ENCODE data around the gene CELA2B. TPM values are rescaled to one million over a fixed set of nuclear protein-coding genes. Genes with fewer than 3 reads are reported as not detected.
A peak's percentile ranks its signal among the peaks of the same experiment; 100 is the strongest.
"Not testable (repeated sequence)": the region's sequence is repeated elsewhere in the genome, so short reads cannot be mapped to it uniquely, and the experiment has no call there.

CELA2B gene
- total and polyA plus RNA-seq, 8 donors, result 0.63 to 1.7 (median 0.98) TPM; not detected in 1

- Histone ChIP-seq H3K27ac (peak overlapping the region in 1 of 2 donors; percentile 20), H3K4me1 (peaks cover 0 to 65% of the 10 kb centered on the region in 2 donors), H3K9me3 (no peaks in the 10 kb centered on the region), H3K4me3 (no peak overlapping the region), H3K36me3 (peaks cover 0 to 71% of the 10 kb centered on the region in 2 donors), H3K27me3 (no peaks in the 10 kb centered on the region)
- TF ChIP-seq, protein P1, sequence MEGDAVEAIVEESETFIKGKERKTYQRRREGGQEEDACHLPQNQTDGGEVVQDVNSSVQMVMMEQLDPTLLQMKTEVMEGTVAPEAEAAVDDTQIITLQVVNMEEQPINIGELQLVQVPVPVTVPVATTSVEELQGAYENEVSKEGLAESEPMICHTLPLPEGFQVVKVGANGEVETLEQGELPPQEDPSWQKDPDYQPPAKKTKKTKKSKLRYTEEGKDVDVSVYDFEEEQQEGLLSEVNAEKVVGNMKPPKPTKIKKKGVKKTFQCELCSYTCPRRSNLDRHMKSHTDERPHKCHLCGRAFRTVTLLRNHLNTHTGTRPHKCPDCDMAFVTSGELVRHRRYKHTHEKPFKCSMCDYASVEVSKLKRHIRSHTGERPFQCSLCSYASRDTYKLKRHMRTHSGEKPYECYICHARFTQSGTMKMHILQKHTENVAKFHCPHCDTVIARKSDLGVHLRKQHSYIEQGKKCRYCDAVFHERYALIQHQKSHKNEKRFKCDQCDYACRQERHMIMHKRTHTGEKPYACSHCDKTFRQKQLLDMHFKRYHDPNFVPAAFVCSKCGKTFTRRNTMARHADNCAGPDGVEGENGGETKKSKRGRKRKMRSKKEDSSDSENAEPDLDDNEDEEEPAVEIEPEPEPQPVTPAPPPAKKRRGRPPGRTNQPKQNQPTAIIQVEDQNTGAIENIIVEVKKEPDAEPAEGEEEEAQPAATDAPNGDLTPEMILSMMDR (IDR thresholded peaks at IDR 0.05), result no peak
- intact Hi-C loops (cut with DNase I), result loop anchor here in 1 of 2 donors (5.0 kb wide), 1 partner anchor 102 kb away; no protein-coding TSS in a partner anchor
- no peak for DNase-seq
- ATAC-seq, result peak; percentile 33
Measured at GRCh38 chr1:15429701-15430149, 46.2 kb upstream of the CELA2B start.

DNA sequence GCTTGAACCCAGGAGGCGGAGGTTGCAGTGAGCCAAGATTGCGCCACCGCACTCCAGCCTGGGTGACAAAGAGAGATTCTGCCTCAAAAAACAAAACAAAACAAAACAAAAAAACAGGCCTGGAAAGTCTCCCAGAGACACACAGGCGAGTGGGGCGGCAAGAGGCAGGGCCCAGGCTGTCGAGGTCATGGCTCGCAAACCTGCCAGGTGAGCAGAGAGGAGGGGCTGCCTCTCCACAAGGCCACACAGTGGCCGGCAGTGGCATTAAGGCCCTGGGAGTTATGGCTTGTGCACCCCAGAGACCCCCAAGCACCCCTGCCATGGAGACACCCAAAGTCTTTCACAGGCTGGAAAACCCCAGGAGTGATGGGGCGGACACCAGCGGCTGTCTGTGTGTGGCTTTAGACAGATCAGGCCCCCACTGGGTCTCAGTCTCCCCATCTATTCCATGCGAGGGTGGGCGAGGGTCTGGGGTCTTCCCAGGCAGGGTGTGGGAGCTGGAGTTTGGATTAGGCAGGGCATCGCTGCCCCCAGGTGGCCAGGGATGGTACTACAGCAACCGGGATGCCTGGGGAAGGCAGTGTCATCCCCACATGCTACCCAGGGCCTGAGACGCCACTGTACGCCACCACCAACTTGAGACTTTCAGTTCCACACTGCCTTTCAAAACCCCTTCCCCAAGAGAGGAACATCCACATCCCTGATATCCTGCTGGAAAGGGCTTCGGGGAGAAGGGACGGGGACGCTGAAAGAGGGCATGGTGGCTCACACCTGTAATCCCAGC, 44.9 kb upstream of the CELA2B start:
- DNase-seq, result peak in 3 of 4 donors; percentile 62 to 92 (median 68)
- ATAC-seq, result peak; percentile 81
- Histone ChIP-seq H3K9me3 (no peaks in the 10 kb centered on the region), H3K27ac (no peak overlapping the region), H3K27me3 (no peaks in the 10 kb centered on the region), H3K4me1 (peaks cover 0 to 58% of the 10 kb centered on the region in 2 donors), H3K4me3 (no peak overlapping the region), H3K36me3 (peaks cover 0 to 58% of the 10 kb centered on the region in 2 donors)
- TF ChIP-seq, protein P1 (IDR thresholded peaks at IDR 0.05), result peak; percentile 93 to 98
- intact Hi-C loops (cut with DNase I), result loop anchor here in 1 of 2 donors (5.0 kb wide), 1 partner anchor 104 kb away; no protein-coding TSS in a partner anchor

DNA sequence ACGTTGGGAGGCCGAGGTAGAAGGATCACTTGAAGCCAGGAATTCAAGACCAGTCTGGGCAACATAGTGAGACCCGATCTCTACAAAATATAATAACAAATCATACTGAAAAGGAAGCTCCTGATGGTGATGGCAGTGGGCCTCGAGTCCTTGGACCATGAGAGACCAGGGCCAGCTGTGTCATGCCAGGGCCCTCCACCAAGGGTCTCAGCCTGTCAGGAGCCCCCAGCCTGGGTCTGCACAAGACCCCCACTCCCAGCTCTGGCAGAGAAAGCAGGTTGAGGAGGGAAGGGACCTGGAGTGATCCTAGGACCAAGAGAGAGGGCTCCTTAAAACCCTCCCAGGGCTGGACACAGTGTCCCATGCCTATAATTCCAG, 44.3 kb upstream of the CELA2B start:
- Histone ChIP-seq H3K9me3 (no peaks in the 10 kb centered on the region), H3K4me1 (peaks cover 0 to 52% of the 10 kb centered on the region in 2 donors), H3K27me3 (no peaks in the 10 kb centered on the region), H3K36me3 (peaks cover 0 to 53% of the 10 kb centered on the region in 2 donors), H3K27ac (no peak overlapping the region), H3K4me3 (no peak overlapping the region)
- TF ChIP-seq, protein P1 (IDR thresholded peaks at IDR 0.05), result no peak
- intact Hi-C loops (cut with DNase I), result loop anchor here in 1 of 2 donors (5.0 kb wide), 1 partner anchor 104 kb away; no protein-coding TSS in a partner anchor
- no peak for DNase-seq
- no peak for ATAC-seq

DNA sequence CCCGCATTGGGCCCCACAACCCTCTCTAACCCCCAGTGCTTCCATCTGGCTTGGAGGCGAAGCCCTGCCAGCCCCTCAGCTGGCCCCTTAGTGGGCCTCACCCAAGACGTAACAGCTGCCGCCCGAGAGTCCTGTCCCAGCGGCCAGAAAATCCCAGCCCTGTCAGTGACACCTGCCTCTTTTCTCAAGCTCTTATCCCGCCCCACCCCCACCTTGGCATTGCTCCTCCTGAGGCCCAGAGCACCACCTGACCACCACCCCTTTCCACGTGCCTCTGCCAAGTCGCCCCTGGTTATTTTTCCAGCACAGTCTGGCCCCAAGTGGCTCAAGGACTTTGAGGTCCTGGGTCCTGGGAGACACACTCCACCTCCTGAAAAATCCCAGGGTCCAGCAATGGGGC, 43.6 kb upstream of the CELA2B start:
- Histone ChIP-seq H3K36me3 (peaks cover 0 to 45% of the 10 kb centered on the region in 2 donors), H3K27me3 (no peaks in the 10 kb centered on the region), H3K4me1 (peaks cover 0 to 44% of the 10 kb centered on the region in 2 donors), H3K27ac (no peak overlapping the region), H3K4me3 (no peak overlapping the region), H3K9me3 (no peaks in the 10 kb centered on the region)
- peak in 2 of 4 donors; percentile 48 to 57 for DNase-seq
- intact Hi-C loops (cut with DNase I), result loop anchor here in 1 of 2 donors (5.0 kb wide), 1 partner anchor 105 kb away; no protein-coding TSS in a partner anchor
- TF ChIP-seq, protein P1 (IDR thresholded peaks at IDR 0.05), result no peak
- no peak for ATAC-seq

DNA sequence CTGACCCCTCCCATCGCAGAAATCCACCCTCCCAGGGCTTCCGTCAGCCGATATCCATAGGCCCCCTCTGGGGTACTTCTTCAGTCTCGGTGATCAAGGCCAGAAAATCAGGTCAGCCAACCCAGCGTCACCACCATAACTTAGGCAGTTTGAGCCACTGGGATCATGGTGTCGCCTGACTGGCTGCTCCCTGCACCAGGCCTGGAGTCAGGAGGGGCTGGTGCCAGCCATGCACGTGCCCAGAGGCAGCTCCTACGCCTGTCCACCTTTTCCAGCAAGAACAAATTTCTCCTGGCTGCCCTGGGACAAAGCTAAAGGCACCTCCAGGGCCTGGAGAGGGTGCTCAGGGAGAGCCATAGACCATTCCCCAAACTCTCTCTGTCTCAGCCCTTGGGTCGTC, 42.4 kb upstream of the CELA2B start:
- DNase-seq (no peak), ATAC-seq (no peak)
- Histone ChIP-seq H3K36me3 (peaks cover 0 to 34% of the 10 kb centered on the region in 2 donors), H3K9me3 (no peaks in the 10 kb centered on the region), H3K27ac (no peak overlapping the region), H3K4me3 (no peak overlapping the region), H3K4me1 (peaks cover 0 to 34% of the 10 kb centered on the region in 2 donors), H3K27me3 (no peaks in the 10 kb centered on the region)
- intact Hi-C loops (cut with DNase I), result loop anchor here in 1 of 2 donors (5.0 kb wide), 1 partner anchor 106 kb away; no protein-coding TSS in a partner anchor
- TF ChIP-seq, protein P1 (IDR thresholded peaks at IDR 0.05), result no peak

GRCh38 chr1:15434739-15435138, 41.2 kb upstream of the CELA2B start:
- intact Hi-C loops (cut with DNase I), result loop anchor here in 1 of 2 donors (5.0 kb wide), 1 partner anchor 107 kb away; no protein-coding TSS in a partner anchor

More at GRCh38 chr1:15434739-15435138, 41.2 kb upstream of the CELA2B start:
- Histone ChIP-seq H3K36me3 (peaks cover 0 to 21% of the 10 kb centered on the region in 2 donors), H3K27ac (peak overlapping the region in 1 of 2 donors; percentile 23), H3K4me1 (peaks cover 0 to 21% of the 10 kb centered on the region in 2 donors)
- not testable (repeated sequence) for H3K9me3 ChIP-seq, H3K27me3 ChIP-seq, H3K4me3 ChIP-seq, DNase-seq
- ATAC-seq, result peak; percentile 29
